CD14-positive monocyte (primary cell): ENCODE data around the gene LRRC52. TPM values are rescaled to one million over a fixed set of nuclear protein-coding genes. Genes with fewer than 3 reads are reported as not detected.

Experiments used
- DNase-seq, 3 donors: peaks; one replicate each; pipeline ENCODE4 v3.0.0-alpha.2; 2011 to 2022
- H2AFZ ChIP-seq: 2 replicates; pipeline ENCODE4 v1.6.0; 2012; ENCODE audit warnings: mild to moderate bottlenecking, low read depth, low read length, inconsistent platforms; ENCODE audit not compliant: insufficient read depth, poor library complexity, severe bottlenecking
- H3K27ac ChIP-seq, 2 donors: 1 replicate in 1 of 2; 2 replicates in 1 of 2; pipeline ENCODE4 v1.5.1; 2012 to 2013; ENCODE audit warnings: low read length in 2 of 2, control low read depth in 1 of 2, inconsistent platforms in 1 of 2, low read depth in 1 of 2, mild to moderate bottlenecking in 1 of 2
- H3K27me3 ChIP-seq, 2 donors: one replicate each; pipeline versions ENCODE4 v1.6.0 to v1.6.1; 2011 to 2013; ENCODE audit warnings: low read length in 2 of 2; ENCODE audit not compliant: control insufficient read depth in 2 of 2, insufficient read depth in 2 of 2
- H3K36me3 ChIP-seq, 2 donors: replicated peaks in 1 of 2; 1 replicate in 1 of 2; 2 replicates in 1 of 2; pipeline versions ENCODE4 v1.5.1 to v1.6.1; 2012 to 2013; ENCODE audit warnings: low read length in 2 of 2, control low read depth in 1 of 2, inconsistent platforms in 1 of 2, mild to moderate bottlenecking in 1 of 2; ENCODE audit not compliant: insufficient read depth in 2 of 2, control insufficient read depth in 1 of 2
- H3K4me1 ChIP-seq, 2 donors: 1 replicate in 1 of 2; 2 replicates in 1 of 2; pipeline versions ENCODE4 v1.5.1 to v1.6.1; 2012 to 2013; ENCODE audit warnings: low read length in 2 of 2, control low read depth in 1 of 2, inconsistent platforms in 1 of 2, mild to moderate bottlenecking in 1 of 2, moderate library complexity in 1 of 2; ENCODE audit not compliant: insufficient read depth in 2 of 2, control insufficient read depth in 1 of 2
- H3K4me2 ChIP-seq: replicated peaks from 2 replicates; pipeline ENCODE3; 2012; ENCODE audit warnings: low read length, moderate library complexity, mild to moderate bottlenecking; ENCODE audit not compliant: poor library complexity, severe bottlenecking; ENCODE audit errors: extremely low read depth
- H3K4me3 ChIP-seq, 3 experiments: fragments of 200-600 bp in 1 of 3; sonication (generic) in 1 of 3; replicated peaks in 1 of 3; 1 replicate in 2 of 3; 2 replicates in 1 of 3; pipeline ENCODE4 v1.5.1; 2011 to 2013; ENCODE audit warnings: low read length in 3 of 3, mild to moderate bottlenecking in 3 of 3, control low read depth in 2 of 3, low read depth in 2 of 3, inconsistent platforms in 1 of 3, moderate library complexity in 1 of 3
- H3K79me2 ChIP-seq: 2 replicates; pipeline ENCODE4 v1.6.0; 2012; ENCODE audit warnings: mild to moderate bottlenecking, control low read depth, inconsistent platforms, low read length, moderate library complexity; ENCODE audit not compliant: insufficient read depth
- H3K9ac ChIP-seq: 2 replicates; pipeline ENCODE4 v1.6.0; 2017; ENCODE audit warnings: low read length, mild to moderate bottlenecking; ENCODE audit not compliant: insufficient read depth, poor library complexity, severe bottlenecking
- H3K9me3 ChIP-seq, 2 donors: replicated peaks in 1 of 2; 1 replicate in 1 of 2; 2 replicates in 1 of 2; pipeline versions ENCODE4 v1.5.1 to v1.6.1; 2012 to 2013; ENCODE audit warnings: low read length in 2 of 2, control low read depth in 1 of 2; ENCODE audit not compliant: control insufficient read depth in 1 of 2, insufficient read depth in 1 of 2
- H4K20me1 ChIP-seq: 2 replicates; pipeline ENCODE4 v1.6.0; 2012; ENCODE audit warnings: mild to moderate bottlenecking, low read length, control low read depth, moderate library complexity; ENCODE audit not compliant: insufficient read depth
- H3K27ac Mint-ChIP-seq, 7 donors: one replicate each; pipeline ENCODE4 v1.8.0; 2020; ENCODE audit warnings: mild to moderate bottlenecking in 7 of 7, mixed read lengths in 7 of 7, moderate library complexity in 6 of 7, inconsistent platforms in 2 of 7
- H3K27me3 Mint-ChIP-seq, 3 donors: one replicate each; pipeline ENCODE4 v1.8.0; 2021 to 2022; ENCODE audit warnings: low read depth in 3 of 3, mild to moderate bottlenecking in 3 of 3, mixed read lengths in 3 of 3, moderate library complexity in 3 of 3, inconsistent platforms in 1 of 3
- H3K36me3 Mint-ChIP-seq, 2 donors: one replicate each; pipeline ENCODE4 v1.8.0; 2020; ENCODE audit warnings: mixed read lengths in 2 of 2, inconsistent platforms in 1 of 2, mild to moderate bottlenecking in 1 of 2
- H3K4me1 Mint-ChIP-seq: one replicate; pipeline ENCODE4 v1.8.0; 2020; ENCODE audit warnings: mild to moderate bottlenecking, mixed read lengths
- H3K4me3 Mint-ChIP-seq, 2 donors: one replicate each; pipeline ENCODE4 v1.8.0; 2020; ENCODE audit warnings: mild to moderate bottlenecking in 2 of 2, mixed read lengths in 2 of 2, moderate library complexity in 1 of 2
- H3K9me3 Mint-ChIP-seq, 7 donors: one replicate each; pipeline ENCODE4 v1.8.0; 2020 to 2022; ENCODE audit warnings: mixed read lengths in 7 of 7, mild to moderate bottlenecking in 6 of 7, moderate library complexity in 6 of 7, inconsistent platforms in 2 of 7
- CTCF ChIP-seq: fragments of 200-600 bp; IDR thresholded peaks from one replicate; pipeline ENCODE4 v1.8.0; 2022; ENCODE audit warnings: antibody characterized with exemption, mild to moderate bottlenecking
- WGBS: methylation state at CpG from one replicate; pipeline ENCODE4 v1.1.5; 2013; ENCODE audit warnings: missing lambda C conversion rate; ENCODE audit not compliant: insufficient coverage; 5-methylcytosine and 5-hydroxymethylcytosine counted together
- intact Hi-C, 2 donors: fragments of 100-400 bp; cut with micrococcal nuclease; formaldehyde crosslinking; loops; one replicate each; pipeline versions ENCODE4 v1.15.0 to v1.15.1; 2023
- polyA plus RNA-seq, 3 donors: library from polyadenylated mRNA; depleted of rRNA in 1 of 3; unstranded in 2 of 3; stranded (reverse) in 1 of 3; fragments of 300-500 nt in 2 of 3; fragments of >200 nt in 1 of 3; fragmentation: Illumina TruSeq in 2 of 3; gene quantifications; 1 replicate in 2 of 3; 2 replicates in 1 of 3; pipeline ENCODE4 v1.2.3, GENCODE V29; 2012 to 2021

The LRRC52 gene
- polyA plus RNA-seq, 3 donors, result not detected

GRCh38 chr1:165508291-165508690 is 35.5 kb upstream of the LRRC52 start:
- no peak overlapping the region for H2AFZ ChIP-seq
- H3K36me3 Mint-ChIP-seq, result no peaks in the 10 kb centered on the region
- peaks cover 0 to 3% (median 2%) of the 10 kb centered on the region in 7 donors for H3K9me3 Mint-ChIP-seq
- peaks cover 3 to 8% (median 5%) of the 10 kb centered on the region in 3 donors for H3K27me3 Mint-ChIP-seq
- H3K4me3 ChIP-seq, result no peak overlapping the region
- DNase-seq, result no peak
- no peaks in the 10 kb centered on the region for H3K79me2 ChIP-seq
- intact Hi-C loops, result no loop called here
- no peak overlapping the region for H3K4me3 Mint-ChIP-seq
- peaks cover 0 to 2% of the 10 kb centered on the region in 2 donors for H3K27me3 ChIP-seq
- H4K20me1 ChIP-seq, result no peaks in the 10 kb centered on the region
- no peak for TF ChIP-seq CTCF
- H3K4me1 Mint-ChIP-seq, result no peaks in the 10 kb centered on the region
- no peaks in the 10 kb centered on the region for H3K4me1 ChIP-seq
- H3K9me3 ChIP-seq, result no peaks in the 10 kb centered on the region
- no CpG with 5 or more reads among the region's 3 CpGs for WGBS
- no peaks in the 10 kb centered on the region for H3K36me3 ChIP-seq
- no peak overlapping the region for H3K4me2 ChIP-seq
- no peak overlapping the region for H3K9ac ChIP-seq
- H3K27ac Mint-ChIP-seq, result no peak overlapping the region
- no peak overlapping the region for H3K27ac ChIP-seq

- H3K27me3 Mint-ChIP-seq, result peaks cover 0 to 13% (median 11%) of the 10 kb centered on the region in 3 donors
Measured at GRCh38 chr1:165512816-165513215, 31.0 kb upstream of the LRRC52 start.

More at GRCh38 chr1:165512816-165513215, 31.0 kb upstream of the LRRC52 start:
- H3K36me3 ChIP-seq, result no peaks in the 10 kb centered on the region
- H3K4me1 Mint-ChIP-seq, result no peaks in the 10 kb centered on the region
- no peaks in the 10 kb centered on the region for H3K36me3 Mint-ChIP-seq
- no peaks in the 10 kb centered on the region for H3K9me3 ChIP-seq
- no peaks in the 10 kb centered on the region for H4K20me1 ChIP-seq
- H3K27ac ChIP-seq, result no peak overlapping the region
- no peak for DNase-seq
- 70% methylated on average over 3 of the region's 6 CpGs for WGBS
- H3K27me3 ChIP-seq, result peaks cover 0 to 2% of the 10 kb centered on the region in 2 donors
- no peak overlapping the region for H2AFZ ChIP-seq
- no peak for TF ChIP-seq CTCF
- no peak overlapping the region for H3K4me3 ChIP-seq
- intact Hi-C loops, result no loop called here
- no peak overlapping the region for H3K9ac ChIP-seq
- no peak overlapping the region for H3K4me2 ChIP-seq
- no peak overlapping the region for H3K27ac Mint-ChIP-seq
- H3K4me1 ChIP-seq, result no peaks in the 10 kb centered on the region
- no peak overlapping the region for H3K4me3 Mint-ChIP-seq
- H3K9me3 Mint-ChIP-seq, result peaks cover 0 to 6% (median 1%) of the 10 kb centered on the region in 7 donors
- no peaks in the 10 kb centered on the region for H3K79me2 ChIP-seq
